Thymus (tissue), 11 donors: Measurements from ENCODE around the gene TRMT2A. TPM values are rescaled to one million over a fixed set of nuclear protein-coding genes. Genes with fewer than 3 reads are reported as not detected.

Source experiments
- DNase-seq, 9 donors: peaks; one replicate each; pipeline ENCODE4 v3.0.0-alpha.2; 2013; ENCODE audit warnings: low spot score in 9 of 9, low read depth in 6 of 9, missing footprints in 1 of 9
- H3K27ac ChIP-seq, 2 donors: one replicate each; pipeline ENCODE4 v1.5.1; 2013; ENCODE audit warnings: control low read depth in 1 of 2, low read depth in 1 of 2, low read length in 1 of 2, mild to moderate bottlenecking in 1 of 2, moderate library complexity in 1 of 2
- H3K27me3 ChIP-seq, 2 donors: one replicate each; pipeline ENCODE4 v1.5.1; 2013; ENCODE audit warnings: low read length in 1 of 2; ENCODE audit not compliant: control insufficient read depth in 2 of 2, insufficient read depth in 1 of 2
- H3K36me3 ChIP-seq, 2 donors: one replicate each; pipeline ENCODE4 v1.5.1; 2013; ENCODE audit warnings: low read length in 1 of 2, mild to moderate bottlenecking in 1 of 2, moderate library complexity in 1 of 2; ENCODE audit not compliant: control insufficient read depth in 2 of 2, insufficient read depth in 2 of 2
- H3K4me1 ChIP-seq, 2 donors: one replicate each; pipeline ENCODE4 v1.5.1; 2013; ENCODE audit warnings: low read length in 2 of 2; ENCODE audit not compliant: control insufficient read depth in 2 of 2, insufficient read depth in 2 of 2
- H3K4me3 ChIP-seq, 2 donors: one replicate each; pipeline ENCODE4 v1.5.1; 2013; ENCODE audit warnings: low read length in 2 of 2, control low read depth in 1 of 2, mild to moderate bottlenecking in 1 of 2
- H3K9me3 ChIP-seq, 2 donors: one replicate each; pipeline ENCODE4 v1.5.1; 2013; ENCODE audit warnings: low read length in 1 of 2, mild to moderate bottlenecking in 1 of 2; ENCODE audit not compliant: control insufficient read depth in 2 of 2, insufficient read depth in 1 of 2
- WGBS: extraction: QIAGEN DNeasy Blood & Tissue Kit; methylation state at CpG from one replicate; pipeline ENCODE4 v1.1.7; 2013; 5-methylcytosine and 5-hydroxymethylcytosine counted together
- polyA plus RNA-seq: library from polyadenylated mRNA; stranded (reverse); fragments of 200-250 nt; gene quantifications from one replicate; pipeline ENCODE4 v1.2.3, GENCODE V29; 2013
- total RNA-seq: library from RNA; stranded (reverse); fragments of 120-200 nt; gene quantifications from one replicate; pipeline ENCODE4 v1.2.4, GENCODE V29; 2013
- donor health status: healthy.

Gene TRMT2A
- total and polyA plus RNA-seq, 2 donors: 69.3 to 92.4 TPM

DNA sequence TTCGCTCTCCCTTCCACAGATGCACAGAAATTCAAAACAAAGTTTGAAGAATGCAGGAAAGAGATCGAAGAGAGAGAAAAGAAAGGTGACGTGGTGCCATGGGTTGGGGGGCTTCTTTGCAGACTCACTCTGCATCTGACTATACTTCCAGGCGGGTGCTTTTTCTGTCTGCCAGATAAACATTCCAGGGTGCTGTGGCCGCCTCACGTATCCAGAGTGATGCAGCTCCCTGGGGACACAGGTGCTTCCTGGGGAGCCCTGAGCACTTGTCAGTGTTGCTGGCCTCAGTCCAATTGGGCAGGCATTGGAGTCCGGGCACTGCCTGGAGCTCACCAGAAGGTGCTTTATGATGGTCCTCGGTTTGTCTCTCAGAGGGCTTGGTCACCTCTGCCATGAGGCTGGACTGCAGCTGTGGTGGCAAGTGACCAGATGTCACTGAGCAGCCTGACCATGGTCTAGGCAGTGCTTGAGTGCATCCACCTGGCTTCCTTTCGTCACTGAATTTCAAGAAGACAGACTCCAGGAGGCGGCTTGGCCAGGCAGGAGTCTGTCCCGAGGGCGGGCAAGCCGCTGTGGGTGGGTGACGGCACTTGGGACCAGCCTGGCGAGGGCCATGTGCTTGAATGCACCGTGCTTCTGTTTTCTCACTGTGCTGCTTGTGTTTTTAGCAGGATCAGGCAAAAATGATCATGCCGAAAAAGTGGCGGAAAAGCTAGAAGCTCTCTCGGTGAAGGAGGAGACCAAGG is 9.4 kb upstream of the TRMT2A start:
- H3K4me1 ChIP-seq: peaks cover 10 to 29% of the 10 kb centered on the region in 2 donors
- no peak for DNase-seq
- H3K27me3 ChIP-seq: no peaks in the 10 kb centered on the region
- no peak overlapping the region for H3K4me3 ChIP-seq
- no peak overlapping the region for H3K27ac ChIP-seq
- H3K9me3 ChIP-seq: no peaks in the 10 kb centered on the region
- H3K36me3 ChIP-seq: peaks cover 55 to 61% of the 10 kb centered on the region in 2 donors
- WGBS: 92% methylated on average over 19 of the region's 19 CpGs

- no peak overlapping the region for H3K27ac ChIP-seq
- peaks cover 62 to 69% of the 10 kb centered on the region in 2 donors for H3K36me3 ChIP-seq
- WGBS: 98% methylated on average over 32 of the region's 32 CpGs
- no peaks in the 10 kb centered on the region for H3K27me3 ChIP-seq
- no peak overlapping the region for H3K4me3 ChIP-seq
- H3K4me1 ChIP-seq: peaks cover 8 to 26% of the 10 kb centered on the region in 2 donors
- H3K9me3 ChIP-seq: no peaks in the 10 kb centered on the region
- no peak for DNase-seq
These were observed 8.5 kb upstream of the TRMT2A start for GRCh38 chr22:20125201-20126174.

DNA sequence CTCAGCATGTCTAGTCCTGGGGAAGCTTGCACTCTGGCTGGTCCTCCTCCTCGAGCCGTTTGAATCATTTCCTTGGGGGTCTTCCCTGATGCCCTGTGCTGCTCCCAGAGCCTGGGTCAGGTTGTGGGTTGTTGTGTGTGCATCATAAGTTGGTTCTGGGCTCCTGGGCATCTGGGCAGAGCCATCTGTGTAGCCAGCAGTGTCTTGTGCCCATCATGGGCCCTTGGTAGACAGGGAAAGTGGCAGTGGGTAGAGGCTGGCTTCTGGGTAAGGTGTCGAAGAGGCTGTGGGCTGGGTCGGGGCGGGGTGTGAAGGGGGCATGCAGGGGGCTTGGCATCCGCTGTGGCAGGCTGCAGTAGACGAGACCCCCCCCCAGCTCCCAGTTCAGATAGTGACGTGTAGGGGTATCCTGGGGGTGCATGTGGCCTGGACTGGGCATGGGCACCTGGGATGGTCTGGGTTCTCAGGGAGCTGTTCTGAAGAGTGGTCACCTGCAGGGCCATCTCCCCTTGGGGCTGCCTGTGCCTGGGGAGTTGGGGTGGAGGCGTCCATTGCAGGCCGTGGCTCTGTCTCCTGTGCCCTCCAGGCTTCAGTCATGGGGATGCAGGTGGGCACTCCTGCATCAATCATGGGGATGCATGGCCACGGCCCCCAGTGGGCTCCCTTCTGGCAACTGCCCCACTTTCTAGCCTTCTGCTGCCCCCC is 7.2 kb upstream of the TRMT2A start:
- H3K9me3 ChIP-seq: no peaks in the 10 kb centered on the region
- 98% methylated on average over 11 of the region's 11 CpGs for WGBS
- peaks cover 74 to 82% of the 10 kb centered on the region in 2 donors for H3K36me3 ChIP-seq
- no peak overlapping the region for H3K27ac ChIP-seq
- no peak overlapping the region for H3K4me3 ChIP-seq
- DNase-seq: no peak
- peaks cover 5 to 23% of the 10 kb centered on the region in 2 donors for H3K4me1 ChIP-seq
- H3K27me3 ChIP-seq: no peaks in the 10 kb centered on the region

DNA sequence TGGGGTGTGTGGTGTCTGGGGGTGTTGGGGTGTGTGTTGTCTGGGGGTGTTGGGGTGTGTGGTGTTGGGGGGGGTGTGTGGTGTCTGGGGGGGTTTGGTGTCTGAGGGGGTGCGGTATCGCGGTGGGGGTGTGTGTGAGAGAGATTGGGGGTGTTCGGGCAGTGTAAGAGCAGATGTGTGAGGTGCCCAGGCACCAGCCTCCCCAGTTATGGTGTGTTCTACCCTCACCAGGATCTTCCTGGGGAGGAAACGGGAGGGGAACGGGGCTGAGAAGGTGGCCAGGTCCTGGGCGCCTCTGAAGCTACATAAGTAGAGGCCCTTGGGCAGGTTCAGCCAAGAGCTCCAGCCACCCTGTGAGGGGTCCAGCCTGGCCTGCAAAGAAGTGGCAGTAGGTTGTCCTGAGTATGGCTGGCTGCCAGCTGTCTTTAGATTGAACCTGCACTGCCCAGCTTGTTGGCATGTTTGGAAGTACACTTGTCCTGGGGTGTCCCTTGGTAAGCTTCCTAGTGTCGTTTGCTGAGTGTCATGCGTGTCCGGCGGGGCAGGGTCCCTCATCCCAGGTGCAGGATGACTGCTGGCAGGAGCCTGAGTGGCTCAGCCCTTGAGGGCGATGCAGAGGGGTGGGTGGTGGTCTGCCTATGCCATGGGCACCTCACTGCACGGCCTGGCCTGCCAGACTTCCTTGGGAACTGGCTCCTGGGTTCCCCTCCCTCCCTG is 6.5 kb upstream of the TRMT2A start:
- peaks cover 77 to 88% of the 10 kb centered on the region in 2 donors for H3K36me3 ChIP-seq
- H3K4me1 ChIP-seq: peaks cover 1 to 23% of the 10 kb centered on the region in 2 donors
- WGBS: 95% methylated on average over 13 of the region's 13 CpGs
- H3K4me3 ChIP-seq: no peak overlapping the region
- H3K27ac ChIP-seq: no peak overlapping the region
- no peaks in the 10 kb centered on the region for H3K27me3 ChIP-seq
- DNase-seq: no peak
- no peaks in the 10 kb centered on the region for H3K9me3 ChIP-seq

DNA sequence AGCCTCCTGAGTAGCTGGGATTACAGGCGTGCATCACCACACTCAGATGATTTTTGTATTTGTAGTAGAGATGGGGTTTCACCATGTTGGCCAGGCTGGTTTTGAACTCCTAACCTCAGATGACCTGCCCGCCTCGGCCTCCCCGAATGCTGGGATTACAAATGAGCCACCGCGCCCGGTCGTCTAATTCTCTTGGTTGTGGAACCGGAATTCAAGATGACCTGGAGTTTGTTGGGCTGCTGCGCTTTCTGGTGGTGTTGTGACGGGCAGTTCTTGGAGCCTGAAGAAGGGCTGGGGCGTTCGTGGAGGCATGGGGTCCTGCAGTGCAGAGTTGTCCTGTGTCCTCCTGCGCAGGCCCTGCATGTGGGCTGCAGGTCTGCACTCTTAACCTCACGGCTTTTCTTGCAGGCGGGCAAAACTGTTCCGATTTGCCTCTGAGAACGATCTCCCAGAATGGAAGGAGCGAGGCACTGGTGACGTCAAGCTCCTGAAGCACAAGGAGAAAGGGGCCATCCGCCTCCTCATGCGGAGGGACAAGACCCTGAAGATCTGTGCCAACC is 4.9 kb upstream of the TRMT2A start:
- H3K9me3 ChIP-seq: no peaks in the 10 kb centered on the region
- H3K4me3 ChIP-seq: no peak overlapping the region
- no peak for DNase-seq
- H3K27ac ChIP-seq: no peak overlapping the region
- H3K36me3 ChIP-seq: peaks cover 72 to 74% of the 10 kb centered on the region in 2 donors
- H3K4me1 ChIP-seq: peaks cover 2 to 24% of the 10 kb centered on the region in 2 donors
- no peaks in the 10 kb centered on the region for H3K27me3 ChIP-seq
- WGBS: 97% methylated on average over 22 of the region's 22 CpGs

DNA sequence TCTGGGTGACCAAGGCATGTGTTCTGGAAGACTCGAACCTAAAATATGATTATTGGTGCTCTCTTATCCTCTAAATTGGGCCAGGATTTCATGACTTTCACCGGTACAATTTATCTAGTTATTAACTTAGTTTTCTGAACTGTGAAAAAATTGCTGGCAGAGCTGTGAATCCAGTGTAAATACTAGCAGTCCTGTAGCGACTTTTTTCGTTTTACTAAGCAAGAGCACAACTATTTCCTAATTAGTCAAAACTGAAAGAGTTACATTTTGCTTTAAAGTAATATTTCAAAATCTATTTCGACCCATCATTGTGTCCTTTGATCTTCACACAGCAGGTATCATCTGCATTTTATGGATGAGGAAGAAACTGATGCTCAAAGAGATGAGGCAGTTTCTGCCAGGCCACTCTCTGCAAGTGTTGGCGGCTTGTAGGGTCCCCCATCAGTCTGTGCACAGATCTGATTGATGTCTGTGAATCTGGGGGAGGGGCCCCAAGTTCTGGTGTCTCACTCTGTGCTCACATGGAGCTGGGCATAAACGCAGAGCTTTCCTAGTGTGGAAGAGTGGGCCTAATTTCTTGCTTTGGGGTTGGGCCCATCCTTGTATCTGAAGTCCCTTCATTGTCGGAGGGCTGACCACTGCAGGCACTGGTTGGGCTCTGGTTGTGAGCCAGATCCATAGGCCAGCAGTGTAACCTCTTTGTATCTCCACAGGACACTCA is 1.4 kb upstream of the TRMT2A start:
- 31% methylated on average over 8 of the region's 8 CpGs for WGBS
- peaks cover 65 to 67% of the 10 kb centered on the region in 2 donors for H3K36me3 ChIP-seq
- peaks cover 13 to 43% of the 10 kb centered on the region in 2 donors for H3K4me1 ChIP-seq
- no peaks in the 10 kb centered on the region for H3K9me3 ChIP-seq
- DNase-seq: no peak
- peak overlapping the region; percentile 81 to 91 for H3K4me3 ChIP-seq
- peak overlapping the region; percentile 44 to 62 for H3K27ac ChIP-seq
- no peaks in the 10 kb centered on the region for H3K27me3 ChIP-seq

- WGBS: under 1% methylated on average over 66 of the region's 66 CpGs
- peak overlapping the region; percentile 62 to 66 for H3K27ac ChIP-seq
- peaks cover 18 to 47% of the 10 kb centered on the region in 2 donors for H3K4me1 ChIP-seq
These were observed 740 bp upstream of the TRMT2A start for GRCh38 chr22:20117633-20118299.

More at GRCh38 chr22:20117633-20118299, 740 bp upstream of the TRMT2A start:
- H3K9me3 ChIP-seq: no peaks in the 10 kb centered on the region
- peak in 2 of 9 donors; percentile 37 to 66 for DNase-seq
- H3K27me3 ChIP-seq: no peaks in the 10 kb centered on the region
- H3K36me3 ChIP-seq: peaks cover 67 to 72% of the 10 kb centered on the region in 2 donors
- peak overlapping the region; percentile 81 to 91 for H3K4me3 ChIP-seq
